Neutrophil (primary cell): Measurements from ENCODE around the gene SF1.
A peak's percentile ranks its signal among the peaks of the same experiment; 100 is the strongest.

Experiments
- H3K27ac ChIP-seq: fragments of 200-600 bp; sonication (generic); 2 replicates; pipeline ENCODE4 v1.5.1; 2016; ENCODE audit warnings: mild to moderate bottlenecking, moderate library complexity
- H3K27me3 ChIP-seq: fragments of 200-600 bp; sonication (generic); 2 replicates; pipeline ENCODE4 v1.6.0; 2016; ENCODE audit warnings: mild to moderate bottlenecking
- H3K36me3 ChIP-seq: fragments of 200-600 bp; sonication (generic); 2 replicates; pipeline ENCODE4 v1.5.1; 2017
- H3K4me1 ChIP-seq, 2 experiments: fragments of 200-600 bp in 1 of 2; sonication (generic) in 1 of 2; 1 replicate in 1 of 2; 2 replicates in 1 of 2; pipeline versions ENCODE4 v1.5.1 to v1.6.1; 2013 to 2016; ENCODE audit warnings: low read depth in 1 of 2, low read length in 1 of 2, mild to moderate bottlenecking in 1 of 2, moderate library complexity in 1 of 2; ENCODE audit not compliant: control insufficient read depth in 1 of 2, insufficient read depth in 1 of 2
- H3K4me3 ChIP-seq, 2 experiments: fragments of 200-600 bp in 1 of 2; sonication (generic) in 1 of 2; 1 replicate in 1 of 2; 2 replicates in 1 of 2; pipeline ENCODE4 v1.5.1; 2013 to 2016; ENCODE audit warnings: low read depth in 1 of 2, low read length in 1 of 2, mild to moderate bottlenecking in 1 of 2, moderate library complexity in 1 of 2
- H3K9me3 ChIP-seq: fragments of 200-600 bp; sonication (generic); 2 replicates; pipeline ENCODE4 v1.5.1; 2016
- CTCF ChIP-seq: fragments of 200-600 bp; sonication (generic); IDR thresholded peaks from 2 replicates; pipeline ENCODE4 v1.5.1; 2016; ENCODE audit warnings: antibody characterized with exemption

SF1 gene

DNA sequence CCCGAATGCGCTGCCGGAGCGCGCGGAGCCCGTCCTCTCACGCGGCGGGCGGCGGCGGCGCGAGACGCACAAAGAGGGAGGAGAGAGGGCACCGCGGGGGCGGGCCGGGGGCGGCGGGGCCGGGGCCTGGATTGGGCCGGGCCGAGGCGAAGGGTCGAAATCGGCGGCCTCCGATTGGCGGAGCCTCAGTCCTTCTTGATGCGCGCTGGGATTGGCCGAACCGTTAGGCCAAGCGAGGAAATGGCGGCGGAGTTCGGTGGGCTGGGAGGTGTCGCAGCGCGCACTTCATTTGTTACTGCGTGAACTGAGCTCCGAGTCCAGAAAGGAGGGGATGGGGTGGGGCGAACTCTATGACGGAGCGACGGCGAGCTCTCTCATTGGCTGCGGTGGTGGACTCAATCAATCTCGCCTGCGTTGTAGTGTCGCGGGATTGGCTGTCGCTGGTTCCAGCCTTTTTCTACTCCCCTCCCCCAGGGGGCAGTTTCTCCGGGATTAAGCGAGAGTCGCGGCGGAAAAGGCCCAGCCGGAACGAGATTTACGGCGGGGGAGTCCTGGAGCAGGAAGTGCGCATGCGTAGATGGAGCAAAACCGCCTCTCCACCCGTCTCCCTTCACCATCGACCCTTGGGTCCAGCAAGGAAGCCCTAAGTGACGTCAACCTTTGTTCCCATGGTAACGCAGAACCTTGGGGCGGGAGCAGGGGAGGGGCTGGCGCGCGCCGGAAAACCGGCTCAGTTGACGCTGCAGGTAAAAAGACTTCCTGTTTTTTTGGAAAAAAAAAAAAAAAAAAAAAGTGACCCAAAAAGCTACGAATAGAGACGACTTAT lies at the start of gene SF1:
SF1 (minus strand) TSS at position 70 of the 826 bp plus-strand sequence. CDS start 150 bp downstream, outside the sequence.
- H3K4me3 ChIP-seq: peak within 1 kb of the TSS; percentile 79 to 95
- no peaks in the 10 kb centered on the region for H3K27me3 ChIP-seq
- H3K36me3 ChIP-seq: peaks cover 33% of the 10 kb centered on the region
- H3K27ac ChIP-seq: peak within 1 kb of the TSS; percentile 99
- peaks cover 53 to 60% of the 10 kb centered on the region in 2 experiments for H3K4me1 ChIP-seq
- peak; percentile 29 for TF ChIP-seq CTCF
- no peaks in the 10 kb centered on the region for H3K9me3 ChIP-seq

GRCh38 chr11:64827451-64827839 lies 49.1 kb upstream of the SF1 start:
- no peaks in the 10 kb centered on the region for H3K27me3 ChIP-seq

GRCh38 chr11:64826578-64827450 lies 48.5 kb upstream of the SF1 start:
- no peak for TF ChIP-seq CTCF
- Histone ChIP-seq H3K4me3 (no peak overlapping the region), H3K27ac (no peak overlapping the region), H3K36me3 (no peaks in the 10 kb centered on the region), H3K9me3 (no peaks in the 10 kb centered on the region), H3K4me1 (no peaks in the 10 kb centered on the region), H3K27me3 (no peaks in the 10 kb centered on the region)

More at GRCh38 chr11:64827451-64827839, 49.1 kb upstream of the SF1 start:
- Histone ChIP-seq H3K4me1 (no peaks in the 10 kb centered on the region), H3K36me3 (no peaks in the 10 kb centered on the region), H3K9me3 (no peaks in the 10 kb centered on the region), H3K27ac (no peak overlapping the region), H3K4me3 (no peak overlapping the region)
- no peak for TF ChIP-seq CTCF

DNA sequence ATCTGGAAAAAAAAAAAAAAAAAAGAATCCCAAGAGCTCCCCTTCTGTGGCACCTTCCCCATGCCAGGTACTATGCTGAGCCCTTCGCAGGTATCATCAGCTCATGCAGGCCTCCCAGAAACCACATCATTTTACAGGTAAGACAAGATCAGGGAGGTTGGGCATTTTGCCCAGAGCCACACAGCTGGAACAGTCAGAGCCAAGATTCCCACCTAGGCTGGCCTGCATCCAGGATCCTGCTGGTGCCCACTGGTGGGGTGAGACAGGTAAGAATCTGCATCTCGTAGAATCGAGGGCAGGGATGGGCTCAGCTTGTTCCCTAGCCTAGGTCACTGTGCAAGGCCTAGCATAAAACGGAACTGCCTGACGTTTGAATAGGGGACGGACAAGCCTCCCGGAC lies 47.7 kb upstream of the SF1 start:
- Histone ChIP-seq H3K27ac (no peak overlapping the region), H3K4me1 (no peaks in the 10 kb centered on the region), H3K9me3 (no peaks in the 10 kb centered on the region), H3K36me3 (no peaks in the 10 kb centered on the region), H3K4me3 (no peak overlapping the region), H3K27me3 (no peaks in the 10 kb centered on the region)
- no peak for TF ChIP-seq CTCF

- Histone ChIP-seq H3K9me3 (no peaks in the 10 kb centered on the region), H3K27me3 (no peaks in the 10 kb centered on the region), H3K4me3 (no peak overlapping the region), H3K36me3 (no peaks in the 10 kb centered on the region), H3K27ac (no peak overlapping the region), H3K4me1 (no peaks in the 10 kb centered on the region)
- no peak for TF ChIP-seq CTCF
Observed at GRCh38 chr11:64823568-64824119, 45.3 kb upstream of the SF1 start.
